Kidney glomerular epithelial cell (primary cell): ENCODE data around the gene ACO2.

ENCODE experiments used
- DNase-seq: peaks from one replicate; lab custom pipeline; 2025; lab: John Stamatoyannopoulos, UW

Gene ACO2

DNA sequence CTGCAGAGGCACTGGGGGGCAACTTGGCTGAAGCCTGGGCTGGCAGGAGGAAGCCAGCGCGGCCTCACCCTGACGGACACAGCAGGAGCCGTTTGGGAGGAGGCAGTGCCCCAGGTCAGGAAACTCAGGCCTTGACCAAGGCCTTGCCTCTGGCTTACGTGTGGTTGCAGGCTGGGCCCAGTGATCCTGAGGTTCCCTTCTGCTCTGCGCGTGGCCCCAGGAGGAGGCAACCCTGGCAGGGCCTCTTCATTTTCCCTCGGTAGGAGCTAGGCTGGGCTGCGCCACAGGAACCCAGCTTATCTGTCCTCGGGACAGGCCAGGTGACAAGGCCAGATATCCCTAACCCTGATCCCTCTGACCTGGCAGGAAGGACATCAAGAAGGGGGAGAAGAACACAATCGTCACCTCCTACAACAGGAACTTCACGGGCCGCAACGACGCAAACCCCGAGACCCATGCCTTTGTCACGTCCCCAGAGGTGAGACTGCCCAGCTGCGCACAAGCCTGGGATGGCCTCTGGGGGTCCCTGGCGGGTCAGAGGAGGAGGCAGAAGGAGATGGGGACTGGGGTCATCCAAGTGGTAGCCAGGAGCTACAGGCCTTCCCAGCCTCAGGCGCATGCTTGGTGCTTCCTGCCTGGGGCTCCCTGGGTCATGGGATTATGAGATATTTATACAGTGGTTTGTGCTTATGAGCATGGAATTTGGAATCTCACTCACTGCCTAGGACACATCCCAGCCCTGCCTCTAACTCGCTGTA is 54.7 kb downstream of the ACO2 start:
- no peak for DNase-seq

- DNase-seq: no peak
Observed at GRCh38 chr22:41524251-41524661, 55.3 kb downstream of the ACO2 start.

- no peak for DNase-seq
Observed at GRCh38 chr22:41524809-41525449, 56.0 kb downstream of the ACO2 start.

DNA sequence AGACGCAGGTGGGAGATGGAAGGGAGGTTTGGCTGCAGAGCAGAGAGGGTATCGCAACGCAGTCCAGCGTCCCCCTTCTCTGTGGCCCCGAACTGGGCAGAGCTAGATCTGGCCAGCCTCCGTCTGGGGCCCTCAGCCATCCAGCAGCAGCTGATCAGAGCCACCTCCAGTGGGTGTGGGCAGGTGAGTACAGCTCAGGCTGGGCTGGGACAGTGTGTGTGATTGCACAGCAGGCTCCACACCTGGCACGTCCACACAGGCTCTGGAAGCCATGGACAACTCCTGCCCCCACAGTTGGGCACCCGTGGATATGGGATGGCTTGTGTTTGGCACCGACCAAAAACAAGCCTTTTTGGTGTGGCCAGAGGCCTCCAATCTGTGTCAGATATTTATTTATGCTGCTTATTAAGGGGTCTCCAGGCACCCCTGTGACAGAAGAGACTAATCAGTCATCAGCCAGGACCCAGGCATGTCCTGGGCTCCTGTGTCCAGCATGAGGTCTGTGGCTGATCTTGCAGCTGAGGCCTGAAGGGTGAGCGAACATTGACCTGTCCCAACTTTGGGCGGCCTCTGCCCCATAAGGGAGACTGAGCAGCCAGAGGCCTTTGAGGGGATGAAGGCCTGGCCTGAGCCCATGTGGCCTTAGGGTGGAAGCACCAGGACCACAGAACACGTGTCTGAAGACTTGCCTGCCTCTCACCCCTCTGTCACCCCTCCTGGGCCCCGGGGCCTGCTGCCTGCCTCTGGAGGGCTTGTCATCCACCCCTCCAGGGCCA is 56.7 kb downstream of the ACO2 start:
- no peak for DNase-seq

DNA sequence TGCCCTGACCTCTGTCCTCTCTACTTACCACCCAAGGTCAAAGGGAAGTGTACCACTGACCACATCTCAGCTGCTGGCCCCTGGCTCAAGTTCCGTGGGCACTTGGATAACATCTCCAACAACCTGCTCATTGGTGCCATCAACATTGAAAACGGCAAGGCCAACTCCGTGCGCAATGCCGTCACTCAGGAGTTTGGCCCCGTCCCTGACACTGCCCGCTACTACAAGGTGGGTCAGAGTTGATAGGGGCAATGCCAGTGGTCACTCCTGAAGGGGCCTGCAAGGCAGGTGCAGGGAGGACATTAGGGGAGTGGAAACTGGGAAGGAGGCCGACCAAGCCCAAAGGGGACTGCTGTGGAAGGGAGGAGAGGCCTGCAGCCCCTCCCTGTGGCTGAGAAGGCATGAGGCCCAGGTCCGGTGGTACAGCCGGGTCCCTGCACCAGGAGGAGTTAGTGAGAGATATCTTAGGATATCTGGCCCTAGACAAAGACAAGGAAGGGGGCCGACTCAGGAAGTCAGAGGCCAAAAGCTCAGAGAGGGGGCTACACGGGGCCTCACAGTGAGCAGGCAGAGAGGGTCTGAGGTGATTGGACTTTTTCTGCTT is 57.4 kb downstream of the ACO2 start:
- DNase-seq: no peak

DNA sequence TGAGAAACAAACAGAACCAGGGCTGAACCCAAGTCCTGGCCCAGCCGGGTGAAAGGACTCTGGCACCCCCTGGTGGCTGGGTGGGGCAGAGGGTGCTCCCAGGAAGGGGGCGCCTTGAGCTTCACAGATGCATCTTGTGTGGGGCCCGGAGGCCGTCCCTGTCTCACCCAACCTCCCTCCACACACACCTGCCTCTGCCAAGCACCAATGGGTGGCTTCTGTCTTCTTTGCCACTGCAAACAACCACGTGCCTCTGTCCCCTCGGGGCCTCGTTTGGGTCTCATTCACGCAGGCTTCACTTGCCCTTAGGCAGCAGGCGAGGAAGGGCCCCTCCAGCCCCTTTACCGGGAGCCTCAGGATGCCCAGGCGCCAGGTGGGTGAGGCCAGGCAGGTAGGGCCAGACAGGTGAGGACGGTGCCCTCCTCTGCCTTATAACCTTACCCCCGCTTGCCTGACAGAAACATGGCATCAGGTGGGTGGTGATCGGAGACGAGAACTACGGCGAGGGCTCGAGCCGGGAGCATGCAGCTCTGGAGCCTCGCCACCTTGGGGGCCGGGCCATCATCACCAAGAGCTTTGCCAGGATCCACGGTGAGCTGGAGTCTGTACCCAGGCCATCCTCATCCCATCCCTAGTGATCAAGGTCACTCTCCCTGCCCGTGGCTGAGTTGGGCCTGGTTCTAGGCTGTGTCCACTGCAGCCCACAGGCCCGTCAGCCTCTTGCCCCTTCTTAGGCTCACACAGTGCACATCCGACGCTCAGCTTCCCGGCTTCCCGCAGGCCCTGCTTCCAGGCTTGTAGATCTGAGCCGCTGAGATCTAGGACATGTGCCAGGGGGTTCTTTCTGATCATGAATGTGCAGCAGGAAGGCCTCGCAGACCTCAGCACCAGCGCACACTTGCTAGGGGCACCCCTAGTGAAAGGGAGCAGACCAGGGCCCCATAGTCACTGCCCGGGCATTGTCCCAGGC is 58.2 kb downstream of the ACO2 start:
- DNase-seq: peak; percentile 4

DNA sequence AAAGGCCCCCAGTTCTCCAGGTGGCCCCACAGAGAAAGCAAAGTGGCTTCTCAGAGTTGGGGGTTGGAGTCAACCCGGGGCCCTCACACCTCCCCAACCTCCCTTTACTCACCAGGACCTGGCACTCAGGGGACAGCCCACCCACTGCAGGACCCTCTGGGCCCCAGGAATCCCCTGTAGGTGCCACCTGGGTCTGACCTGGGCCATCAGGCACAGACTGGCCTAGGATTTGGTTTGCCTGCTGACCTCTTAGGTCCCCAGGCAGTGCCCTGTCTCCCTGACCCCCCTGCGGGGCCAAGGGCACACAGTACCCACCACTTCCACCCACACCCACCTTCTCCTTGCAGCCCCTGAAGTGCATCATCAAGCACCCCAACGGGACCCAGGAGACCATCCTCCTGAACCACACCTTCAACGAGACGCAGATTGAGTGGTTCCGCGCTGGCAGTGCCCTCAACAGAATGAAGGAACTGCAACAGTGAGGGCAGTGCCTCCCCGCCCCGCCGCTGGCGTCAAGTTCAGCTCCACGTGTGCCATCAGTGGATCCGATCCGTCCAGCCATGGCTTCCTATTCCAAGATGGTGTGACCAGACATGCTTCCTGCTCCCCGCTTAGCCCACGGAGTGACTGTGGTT is 59.3 kb downstream of the ACO2 start:
- no peak for DNase-seq

- DNase-seq: no peak
Observed at GRCh38 chr22:41528938-41529561, 60.1 kb downstream of the ACO2 start.

DNA sequence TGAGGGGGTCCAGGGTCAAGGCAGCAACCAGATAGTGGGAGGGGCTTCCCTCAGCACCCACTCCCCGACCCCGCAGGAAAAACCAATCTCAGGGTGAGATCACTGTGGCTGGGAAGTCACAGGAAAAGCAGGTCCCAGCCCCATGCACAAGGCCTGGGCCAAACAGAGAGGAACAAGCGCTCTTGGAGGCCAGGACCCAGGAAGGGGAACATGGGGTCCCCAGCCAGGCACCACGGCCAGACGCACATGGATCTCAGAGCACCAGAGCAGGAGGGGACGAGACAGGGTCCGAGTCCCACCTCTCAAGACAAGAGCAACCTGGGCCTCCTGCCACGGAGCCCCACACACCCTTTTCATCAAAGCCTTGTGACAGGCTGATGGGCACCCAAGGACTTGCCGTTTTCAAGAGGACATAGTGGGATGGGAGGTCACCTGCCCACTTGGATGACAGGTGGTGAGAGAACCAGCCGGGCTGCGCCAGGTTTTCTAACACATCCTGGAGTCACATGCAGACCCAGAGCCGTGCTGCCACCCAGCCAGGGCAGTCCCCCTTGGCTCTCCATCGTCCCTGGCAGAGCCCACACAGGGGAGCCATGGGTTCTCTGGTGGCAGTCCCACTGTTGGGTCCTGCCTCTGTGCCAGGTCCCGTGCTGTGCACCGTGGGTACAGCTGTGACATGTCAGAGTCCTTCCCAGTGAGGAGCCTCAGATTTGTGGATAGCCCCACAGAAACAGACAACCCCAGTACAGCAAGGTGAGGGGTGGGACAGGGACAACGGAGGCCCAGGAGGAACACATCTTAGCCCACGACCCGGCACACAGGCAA is 62.2 kb downstream of the ACO2 start:
- no peak for DNase-seq

GRCh38 chr22:41531715-41532477 is 63.0 kb downstream of the ACO2 start:
- no peak for DNase-seq

GRCh38 chr22:41532908-41533825 is 64.2 kb downstream of the ACO2 start:
- DNase-seq: peak; percentile 35

GRCh38 chr22:41534219-41534618 is 65.3 kb downstream of the ACO2 start:
- DNase-seq: no peak

GRCh38 chr22:41535244-41535643 is 66.3 kb downstream of the ACO2 start:
- DNase-seq: no peak

DNA sequence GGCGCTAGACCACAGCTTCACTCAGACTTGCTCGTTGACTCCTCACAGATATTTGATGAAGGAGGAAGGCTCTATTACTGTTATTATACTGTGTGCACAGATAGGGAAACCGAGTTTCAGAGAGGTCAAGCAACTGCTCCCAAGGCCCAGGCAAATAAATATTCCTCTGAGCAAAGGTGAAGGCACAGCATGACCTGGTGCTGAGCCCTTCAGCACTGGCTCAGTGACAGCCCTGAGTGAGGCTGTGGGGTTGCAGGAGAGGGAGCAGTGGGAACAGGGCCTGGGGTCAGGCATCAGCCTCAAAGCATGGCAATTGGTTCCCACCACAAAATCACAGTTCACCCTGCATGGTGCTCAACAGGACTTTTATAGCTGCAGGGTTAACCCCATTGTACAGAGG is 68.3 kb downstream of the ACO2 start:
- no peak for DNase-seq

GRCh38 chr22:41538583-41538982 is 69.7 kb downstream of the ACO2 start:
- DNase-seq: no peak

GRCh38 chr22:41539146-41540005 is 70.5 kb downstream of the ACO2 start:
- DNase-seq: no peak

GRCh38 chr22:41540006-41540315 is 71.0 kb downstream of the ACO2 start:
- DNase-seq: no peak
